HG03196 (cell line): Measurements from ENCODE around the gene THAP8.
A peak's percentile ranks its signal among the peaks of the same experiment; 100 is the strongest.
"Not testable (repeated sequence)": the region's sequence is repeated elsewhere in the genome, so short reads cannot be mapped to it uniquely, and the experiment has no call there.

Experiments used
- ATAC-seq: cut with Tn5 transposase; IDR thresholded peaks from one replicate; pipeline ENCODE4 v1.9.1; 2021; ENCODE audit not compliant: unreplicated experiment

Gene THAP8

GRCh38 chr19:36068810-36069499 is 14.9 kb upstream of the THAP8 start:
- ATAC-seq = not testable (repeated sequence)

DNA sequence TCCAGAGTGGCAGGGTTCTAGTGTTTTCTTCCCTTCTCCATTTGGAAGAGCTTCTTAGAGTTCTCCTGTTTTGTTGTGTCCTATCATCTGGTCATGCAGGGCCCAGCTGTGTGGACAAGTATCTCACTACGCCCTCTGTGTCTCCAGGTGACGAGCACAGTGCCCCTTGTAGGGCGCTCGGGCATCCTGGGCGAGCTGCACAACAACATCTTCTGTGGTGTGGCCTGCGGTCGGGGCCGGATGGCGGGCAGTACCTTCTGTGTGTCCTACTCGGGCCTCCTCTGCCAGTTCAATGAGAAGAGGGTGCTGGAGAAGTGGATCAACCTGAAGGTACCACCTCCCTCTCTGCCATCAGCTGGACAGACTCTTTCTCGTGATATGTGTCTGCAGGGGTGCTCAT is 13.6 kb upstream of the THAP8 start:
- ATAC-seq = no peak

GRCh38 chr19:36064826-36065225 is 10.7 kb upstream of the THAP8 start:
- ATAC-seq = no peak

- no peak for ATAC-seq
These were observed 7.3 kb upstream of the THAP8 start for GRCh38 chr19:36061367-36061766.

- ATAC-seq = no peak
These were observed 6.3 kb upstream of the THAP8 start for GRCh38 chr19:36060430-36060829.

DNA sequence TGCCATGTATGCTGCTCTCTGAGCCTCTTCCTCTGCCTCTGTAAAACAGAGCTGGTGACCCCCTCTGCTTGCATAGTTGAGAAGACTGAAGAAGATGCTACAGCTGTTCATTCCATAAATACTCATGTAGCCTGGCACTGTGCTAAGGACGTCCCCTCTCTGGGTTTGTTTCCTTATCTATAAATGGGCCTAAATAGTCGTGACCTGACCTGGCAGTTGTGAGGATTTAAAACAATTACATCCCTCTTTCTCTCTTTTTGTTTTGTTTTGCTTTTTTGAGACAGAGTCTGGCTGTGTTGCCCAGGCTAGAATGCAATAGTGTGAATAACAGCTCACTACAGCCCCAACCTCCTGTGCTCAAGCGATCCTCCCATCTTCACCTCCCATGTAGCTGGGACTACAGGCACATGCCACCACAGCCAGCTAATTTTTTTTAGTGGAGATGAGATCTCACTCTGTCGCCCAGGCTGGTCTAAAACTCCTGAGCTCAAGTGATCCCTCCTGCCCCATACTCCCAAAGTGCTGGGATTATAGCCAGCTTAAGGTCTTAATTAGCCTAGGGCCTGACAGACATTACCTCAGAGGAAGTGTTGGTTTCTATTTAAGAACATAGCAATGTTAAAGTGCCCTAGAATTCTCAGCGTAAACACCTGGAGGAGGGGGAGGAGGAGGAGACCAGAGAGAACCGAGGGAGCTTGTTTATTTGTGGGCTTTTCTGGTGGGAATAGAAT is 5.3 kb upstream of the THAP8 start:
- ATAC-seq = no peak

DNA sequence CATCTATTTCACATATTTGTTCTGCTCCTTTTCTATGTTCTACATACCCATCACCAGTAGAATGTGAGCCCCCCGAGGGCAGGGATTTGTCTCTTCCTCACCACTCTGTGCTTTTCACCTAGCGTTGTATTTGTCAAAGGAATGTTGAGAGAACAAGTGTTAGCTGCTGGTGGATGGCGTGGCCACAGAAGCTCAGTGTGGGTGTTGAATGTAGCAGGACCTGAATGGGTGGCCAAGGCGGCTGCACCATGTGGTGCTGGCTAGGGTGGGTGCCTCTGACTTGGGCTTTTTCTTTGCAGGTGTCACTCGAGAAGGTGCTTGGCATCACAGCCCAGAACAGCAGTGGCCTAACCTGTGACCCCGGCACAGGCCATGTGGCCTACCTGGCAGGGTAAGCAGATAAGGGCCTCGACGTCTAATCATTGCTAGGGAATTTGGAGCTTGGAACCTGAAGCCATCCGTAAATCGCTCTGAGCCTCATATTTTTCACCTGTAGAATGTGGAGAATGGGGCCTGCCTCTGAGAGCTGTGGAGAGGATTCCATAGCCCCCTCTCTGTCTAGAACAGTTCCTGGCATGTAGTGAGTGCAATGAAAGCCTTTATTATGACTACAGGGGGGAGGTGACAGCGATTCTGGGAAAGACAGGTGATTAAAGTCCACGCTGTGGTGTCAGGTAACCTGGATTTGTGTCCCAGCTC is 4.5 kb upstream of the THAP8 start:
- no peak for ATAC-seq

- ATAC-seq = peak; percentile 64
These were observed 925 bp upstream of the THAP8 start, which contains the start of gene WDR62 for GRCh38 chr19:36054733-36055686. WDR62 (plus strand) TSS chr19:36054897; CDS start chr19:36054972, 75 bp downstream.

DNA sequence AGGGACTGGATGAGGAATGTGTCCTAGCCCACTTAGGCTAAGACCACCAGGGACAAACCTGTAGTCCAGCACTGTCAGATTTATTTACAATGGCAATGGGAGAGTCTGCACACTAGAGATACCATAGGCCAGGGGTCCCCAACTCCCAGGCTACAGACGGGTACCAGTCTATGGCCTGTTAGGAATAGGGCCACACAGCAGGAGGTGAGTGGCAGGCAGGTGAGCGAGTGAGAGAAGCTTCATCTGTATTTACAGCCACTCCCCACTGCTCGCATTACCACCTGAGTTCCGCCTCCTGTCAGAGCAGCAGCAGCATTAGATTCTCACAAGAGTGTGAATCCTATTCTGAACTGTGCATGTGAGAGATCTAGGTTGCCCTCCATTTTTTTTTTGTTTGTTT is 2.4 kb downstream of the THAP8 start:
- no peak for ATAC-seq

DNA sequence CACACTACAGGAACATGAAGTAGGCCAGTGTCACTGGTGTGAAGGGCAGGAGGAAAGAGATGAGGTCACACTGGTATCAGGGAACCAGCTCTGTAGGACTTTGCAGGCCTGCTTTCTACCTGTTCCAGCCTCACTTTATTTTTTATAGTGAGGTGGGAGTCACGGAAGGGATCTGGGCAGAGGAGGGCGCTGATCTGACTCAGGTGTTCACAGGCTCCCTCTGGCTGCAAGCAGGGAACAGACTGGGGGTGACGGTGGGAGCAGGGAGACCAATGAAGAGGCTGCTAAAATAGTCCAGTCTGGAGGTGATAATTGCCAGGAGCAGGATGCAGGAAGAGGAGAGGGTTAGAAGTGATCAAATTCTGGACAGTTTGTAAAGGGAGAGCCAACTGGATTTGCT is 2.8 kb downstream of the THAP8 start:
- ATAC-seq = no peak

DNA sequence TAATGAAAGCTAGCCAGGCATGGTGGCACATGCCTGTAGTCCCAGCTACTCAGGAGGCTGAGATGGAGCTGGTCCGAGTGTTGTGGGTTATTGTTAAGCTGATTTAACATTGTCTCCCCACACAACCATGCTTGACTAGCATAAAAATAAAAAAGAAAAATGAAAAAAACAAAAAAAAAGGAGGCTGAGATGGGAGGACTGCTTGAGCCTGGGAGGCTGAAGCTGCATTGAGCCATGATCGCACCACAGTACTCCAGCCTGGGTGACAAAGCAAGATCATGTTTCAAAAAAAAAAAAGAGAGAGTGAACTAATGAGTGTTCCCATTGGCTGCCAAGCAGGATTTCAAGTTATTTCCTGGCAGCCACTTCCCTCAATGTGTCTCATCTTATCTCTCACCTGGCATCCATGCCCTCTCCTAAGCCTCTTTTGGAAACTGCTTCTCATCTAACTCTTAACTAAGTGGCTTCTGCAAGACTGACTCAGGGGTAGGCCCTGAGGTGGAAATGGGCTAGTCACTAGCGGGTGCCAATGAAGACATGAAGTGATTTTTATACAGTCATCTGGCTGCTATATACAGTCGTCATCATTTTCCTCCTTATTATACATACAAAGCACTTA is 4.9 kb downstream of the THAP8 start:
- ATAC-seq = no peak

GRCh38 chr19:36047835-36048234 is 6.2 kb downstream of the THAP8 start:
- no peak for ATAC-seq

DNA sequence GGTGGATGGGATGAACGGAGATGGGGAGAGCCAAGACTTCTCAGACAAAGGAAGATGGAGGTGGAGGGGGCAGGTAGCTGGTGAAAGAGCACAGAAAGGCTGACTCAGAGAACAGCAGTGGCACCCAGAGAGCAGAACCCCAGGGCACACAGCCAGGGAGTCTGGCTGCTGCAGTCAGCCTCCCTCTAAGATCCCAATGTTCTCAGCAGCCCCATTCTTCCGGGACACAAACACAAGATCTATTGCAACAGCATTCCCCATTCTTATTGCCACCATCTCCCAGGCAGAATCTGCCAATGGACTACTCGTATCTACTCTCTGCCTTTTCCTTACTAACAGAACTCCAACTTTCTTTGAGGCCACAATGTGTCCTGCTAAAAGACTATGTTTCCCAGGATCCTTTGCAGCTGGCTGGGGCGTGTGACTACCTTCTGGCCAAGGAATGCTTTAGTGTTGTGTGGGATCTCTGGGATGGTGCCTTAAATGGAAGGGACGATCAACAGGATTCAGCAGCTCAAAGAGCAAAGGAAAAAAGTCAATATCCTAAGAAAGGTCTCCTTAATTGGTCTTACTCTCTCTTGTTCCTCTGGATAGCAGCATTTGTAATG is 7.5 kb downstream of the THAP8 start:
- no peak for ATAC-seq

- no peak for ATAC-seq
These were observed 10.1 kb downstream of the THAP8 start for GRCh38 chr19:36043952-36044351.

GRCh38 chr19:36041831-36042230 is 12.3 kb downstream of the THAP8 start:
- ATAC-seq = no peak

DNA sequence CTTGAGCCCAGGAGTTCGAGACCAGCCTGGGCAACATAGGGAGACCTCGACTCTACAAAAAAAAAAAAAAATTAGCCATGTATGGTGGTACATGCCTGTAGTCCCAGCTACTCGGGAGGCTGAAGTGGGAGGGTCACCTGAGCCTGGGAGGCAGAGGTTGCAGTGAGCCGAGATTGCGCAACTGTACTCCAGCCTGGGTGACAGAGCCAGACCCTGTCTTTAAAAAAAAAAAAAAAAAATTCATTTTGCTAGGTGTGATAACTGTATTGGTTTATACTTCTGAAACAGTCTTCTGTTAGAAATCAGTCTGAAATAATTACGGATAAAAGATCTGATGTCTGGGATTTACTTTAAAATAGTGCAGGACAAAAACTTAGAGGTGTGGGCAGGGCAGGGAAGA is 13.0 kb downstream of the THAP8 start:
- ATAC-seq = not testable (repeated sequence)

DNA sequence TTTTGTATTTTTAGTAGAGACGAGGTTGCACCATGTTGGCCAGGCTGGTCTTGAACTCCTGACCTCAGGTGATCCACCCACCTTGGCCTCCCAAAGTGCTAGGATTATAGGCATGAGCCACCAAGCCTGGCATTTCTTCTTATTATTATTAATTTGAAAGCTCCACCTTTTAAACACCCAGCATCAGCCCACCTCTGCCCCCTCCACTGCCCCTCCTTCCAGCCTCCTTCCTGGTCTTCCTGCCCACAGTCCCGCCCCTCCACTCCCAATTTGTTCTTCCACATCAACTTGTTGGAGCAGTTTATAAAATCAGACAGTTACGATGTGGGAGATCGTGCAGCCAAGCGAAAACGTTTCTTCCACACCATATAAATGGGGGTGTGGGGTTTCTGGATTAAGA is 13.6 kb downstream of the THAP8 start:
- no peak for ATAC-seq

DNA sequence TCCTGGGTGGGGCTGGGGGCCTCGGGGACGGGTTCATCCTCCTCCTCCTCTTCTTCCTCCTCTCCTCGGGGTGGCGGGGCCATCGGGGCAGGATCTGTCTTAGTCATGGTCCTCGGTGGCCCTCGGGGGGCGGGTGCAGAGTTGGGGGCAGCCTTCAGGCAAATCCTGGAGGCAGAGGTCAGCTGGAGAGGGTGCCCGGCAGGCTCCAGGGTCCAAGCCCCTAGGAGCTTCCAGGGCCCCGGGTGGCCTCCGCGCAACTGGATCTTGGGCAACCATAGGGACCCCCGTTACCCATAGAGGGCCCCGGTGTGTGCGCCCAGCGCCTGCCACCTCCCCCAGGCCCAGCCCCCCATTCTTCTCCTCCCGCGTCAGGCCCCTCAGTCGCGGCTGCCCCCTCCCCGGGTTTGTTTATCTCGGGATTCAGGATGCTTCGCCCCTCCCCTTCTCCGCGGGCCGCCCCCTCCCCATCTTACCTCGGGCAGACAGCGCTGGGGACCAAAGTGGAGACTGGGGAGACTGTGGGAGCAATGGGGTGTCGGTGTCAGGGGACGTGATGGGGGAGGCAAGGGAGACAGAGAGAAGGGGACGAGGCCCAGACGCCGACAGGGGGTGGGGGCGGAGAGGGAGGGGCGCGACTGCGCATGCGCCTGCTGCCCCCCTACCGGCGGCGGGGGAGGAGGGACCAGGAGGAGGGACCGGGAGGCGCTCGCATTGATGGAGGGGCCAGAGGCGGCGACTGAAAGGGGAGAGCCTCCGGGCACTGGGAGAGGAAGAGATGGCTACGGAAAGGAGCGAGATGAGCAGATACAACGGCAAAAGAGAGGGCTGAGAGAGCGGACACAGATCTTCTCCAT is 21.6 kb downstream of the THAP8 start, which contains the start of gene CLIP3:
CLIP3 (minus strand) TSS at position 623 of the 854 bp plus-strand sequence; CDS start at position 107, 516 bp downstream.
- ATAC-seq = no peak

- no peak for ATAC-seq
These were observed 22.8 kb downstream of the THAP8 start for GRCh38 chr19:36031308-36031707.
